Common myeloid progenitor, CD34-positive (primary cell): ENCODE measurements around the gene KCNJ18.
"Not testable (repeated sequence)": the region's sequence is repeated elsewhere in the genome, so short reads cannot be mapped to it uniquely, and the experiment has no call there.

Experiments used
- CTCF ChIA-PET: fragments of 350-600 bp; sonication (Branson Sonifier 250); formaldehyde crosslinking; loops from one replicate; lab custom pipeline; 2021; ENCODE audit warnings: antibody characterized with exemption; lab: Charles Lee
- POLR2A ChIA-PET: fragments of 350-600 bp; sonication (Branson Sonifier 250); formaldehyde crosslinking; loops from one replicate; lab custom pipeline; 2021; ENCODE audit warnings: antibody characterized with exemption; lab: Charles Lee
- DNase-seq, 3 donors: peaks; one replicate each; pipeline versions ENCODE4 v3.0.0 to v3.0.0-alpha.2; 2013
- H3K27ac ChIP-seq, 2 experiments: 1 replicate in 1 of 2; 2 replicates in 1 of 2; pipeline ENCODE4 v1.7.0; 2013; ENCODE audit warnings: inconsistent platforms in 2 of 2, low read length in 2 of 2, mild to moderate bottlenecking in 2 of 2, low read depth in 1 of 2, moderate library complexity in 1 of 2; ENCODE audit not compliant: severe bottlenecking in 2 of 2, insufficient read depth in 1 of 2, poor library complexity in 1 of 2
- H3K27me3 ChIP-seq, 5 experiments: replicated peaks in 2 of 5; 1 replicate in 3 of 5; 2 replicates in 2 of 5; pipeline versions ENCODE4 v1.6.1 to v1.7.0; 2013; ENCODE audit warnings: low read length in 4 of 5, mild to moderate bottlenecking in 2 of 5, moderate library complexity in 2 of 5, inconsistent platforms in 1 of 5; ENCODE audit not compliant: insufficient read depth in 5 of 5, control insufficient read depth in 4 of 5
- H3K36me3 ChIP-seq, 4 experiments: 1 replicate in 2 of 4; 2 replicates in 2 of 4; pipeline versions ENCODE4 v1.6.1 to v1.7.0; 2013; ENCODE audit warnings: low read length in 3 of 4, control low read depth in 1 of 4, mild to moderate bottlenecking in 1 of 4; ENCODE audit not compliant: control insufficient read depth in 4 of 4, insufficient read depth in 4 of 4
- H3K4me1 ChIP-seq, 4 experiments: 1 replicate in 3 of 4; 2 replicates in 1 of 4; pipeline versions ENCODE4 v1.6.1 to v1.7.1; 2013; ENCODE audit warnings: low read length in 3 of 4, mild to moderate bottlenecking in 3 of 4, control low read depth in 1 of 4, inconsistent platforms in 1 of 4, moderate library complexity in 1 of 4; ENCODE audit not compliant: control insufficient read depth in 4 of 4, insufficient read depth in 4 of 4; ENCODE audit errors: control extremely low read depth in 1 of 4
- H3K4me3 ChIP-seq, 7 experiments: 1 replicate in 4 of 7; 2 replicates in 3 of 7; pipeline versions ENCODE4 v1.5.1 to v1.7.0; 2013; ENCODE audit warnings: mild to moderate bottlenecking in 7 of 7, low read length in 6 of 7, moderate library complexity in 6 of 7, inconsistent platforms in 2 of 7, low read depth in 2 of 7, control low read depth in 1 of 7; ENCODE audit not compliant: insufficient read depth in 4 of 7, control insufficient read depth in 1 of 7; ENCODE audit errors: extremely low read depth in 1 of 7
- H3K9me3 ChIP-seq, 5 experiments: 1 replicate in 4 of 5; 2 replicates in 1 of 5; pipeline versions ENCODE4 v1.6.1 to v1.7.1; 2013; ENCODE audit warnings: low read length in 4 of 5, mild to moderate bottlenecking in 2 of 5, inconsistent platforms in 1 of 5, low read depth in 1 of 5, moderate library complexity in 1 of 5; ENCODE audit not compliant: control insufficient read depth in 4 of 5, insufficient read depth in 2 of 5; ENCODE audit errors: control extremely low read depth in 1 of 5
- WGBS: methylation state at CpG from one replicate; pipeline ENCODE4 v1.1.5; 2013; ENCODE audit not compliant: insufficient coverage; 5-methylcytosine and 5-hydroxymethylcytosine counted together

KCNJ18 gene

DNA sequence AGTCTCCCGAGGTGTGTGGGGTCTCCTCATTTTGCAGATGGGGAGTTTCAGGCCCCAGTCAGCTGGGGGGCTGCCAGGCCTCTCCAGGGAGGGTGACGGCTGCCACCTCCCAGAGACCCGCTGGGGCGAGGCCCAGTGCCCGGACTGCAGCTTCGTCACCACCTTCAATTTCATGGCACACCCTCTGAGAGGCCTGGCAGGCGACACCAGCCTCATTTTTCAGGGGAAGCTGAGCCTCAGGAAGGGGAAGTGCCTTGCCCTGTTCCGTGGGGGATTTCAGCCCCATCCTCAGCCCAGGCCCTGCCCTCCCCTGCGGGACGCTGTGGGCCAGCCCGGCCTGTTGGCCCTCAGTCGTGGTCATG lies 362 bp downstream of the KCNJ18 start:
- 75% methylated on average over 5 of the region's 12 CpGs for WGBS
- POLR2A ChIA-PET, H3K9me3 ChIP-seq: not testable (repeated sequence)

DNA sequence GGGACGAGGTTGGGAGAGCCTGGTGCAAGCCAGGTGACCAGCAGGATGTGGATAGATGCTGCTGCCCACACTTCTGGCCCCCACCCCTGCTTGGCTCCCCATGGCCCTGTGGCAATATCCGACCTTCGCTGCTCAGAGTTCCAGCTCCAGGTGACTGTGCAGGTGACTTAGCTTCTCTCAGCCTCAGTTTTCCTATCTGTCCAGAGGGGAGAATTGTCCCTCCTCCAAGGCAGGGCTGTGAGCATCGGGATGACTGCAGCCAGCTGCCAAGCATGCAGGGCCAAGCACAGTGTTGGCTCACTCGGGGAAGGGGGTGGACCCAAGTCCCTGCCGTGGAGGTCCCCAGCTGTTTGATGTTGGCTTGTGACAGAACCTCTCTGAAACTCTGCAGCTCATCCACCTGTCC lies 1.1 kb downstream of the KCNJ18 start:
- CTCF ChIA-PET, H3K9me3 ChIP-seq, H3K27ac ChIP-seq, H3K4me3 ChIP-seq, H3K4me1 ChIP-seq, H3K36me3 ChIP-seq, DNase-seq, POLR2A ChIA-PET, H3K27me3 ChIP-seq: not testable (repeated sequence)
- WGBS, result 59% methylated on average over 4 of the region's 6 CpGs

More for the DNA sequence above, 362 bp downstream of the KCNJ18 start:
- DNase-seq, H3K36me3 ChIP-seq, H3K4me3 ChIP-seq, H3K27me3 ChIP-seq, H3K4me1 ChIP-seq, CTCF ChIA-PET, H3K27ac ChIP-seq: not testable (repeated sequence)

DNA sequence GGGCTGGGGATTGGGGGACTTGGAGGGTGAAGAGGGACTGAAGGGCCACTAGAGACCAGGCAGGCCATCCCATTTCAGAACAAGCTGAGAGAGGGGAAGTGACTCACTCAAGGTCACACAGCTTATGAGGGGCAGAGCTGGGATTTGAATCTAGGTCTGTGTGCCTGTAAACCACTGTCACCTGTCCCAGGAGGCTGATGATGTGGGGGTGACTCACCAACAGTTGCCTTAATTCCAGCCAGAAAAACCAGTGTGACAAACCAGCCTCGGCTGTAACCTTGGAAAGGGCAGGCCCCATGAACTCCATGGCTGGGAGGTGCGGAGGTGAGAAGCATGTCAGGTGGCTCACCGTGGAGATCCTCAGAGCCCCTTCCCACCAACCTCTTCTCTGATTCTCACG lies 1.6 kb downstream of the KCNJ18 start:
- H3K27ac ChIP-seq, CTCF ChIA-PET, H3K4me3 ChIP-seq, POLR2A ChIA-PET, H3K9me3 ChIP-seq, H3K27me3 ChIP-seq, DNase-seq, H3K36me3 ChIP-seq, H3K4me1 ChIP-seq: not testable (repeated sequence)
- no CpG with 5 or more reads among the region's 4 CpGs for WGBS

DNA sequence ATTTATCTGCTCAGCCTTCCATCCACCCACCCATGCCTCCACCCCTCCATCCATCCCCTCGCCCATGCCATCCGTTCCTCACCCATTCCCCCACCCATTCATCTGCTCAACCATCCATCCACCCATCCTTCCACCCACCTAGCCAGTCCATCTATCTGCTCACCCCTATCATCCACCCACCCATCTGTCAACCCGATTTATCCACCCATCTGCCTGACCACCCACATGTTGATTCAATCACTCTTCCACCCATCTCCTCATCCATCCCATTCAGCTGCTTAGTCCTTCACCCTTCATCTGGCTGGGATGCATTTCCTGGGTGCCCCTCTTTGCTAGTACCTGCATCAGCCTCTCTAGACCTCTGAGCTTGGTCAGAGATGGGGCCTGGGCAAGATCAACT lies 3.9 kb downstream of the KCNJ18 start:
- H3K4me3 ChIP-seq, H3K36me3 ChIP-seq, H3K9me3 ChIP-seq, POLR2A ChIA-PET, H3K27me3 ChIP-seq, H3K27ac ChIP-seq, H3K4me1 ChIP-seq, DNase-seq, CTCF ChIA-PET: not testable (repeated sequence)
- WGBS, result 93% methylated on average over 1 of the region's 3 CpGs

DNA sequence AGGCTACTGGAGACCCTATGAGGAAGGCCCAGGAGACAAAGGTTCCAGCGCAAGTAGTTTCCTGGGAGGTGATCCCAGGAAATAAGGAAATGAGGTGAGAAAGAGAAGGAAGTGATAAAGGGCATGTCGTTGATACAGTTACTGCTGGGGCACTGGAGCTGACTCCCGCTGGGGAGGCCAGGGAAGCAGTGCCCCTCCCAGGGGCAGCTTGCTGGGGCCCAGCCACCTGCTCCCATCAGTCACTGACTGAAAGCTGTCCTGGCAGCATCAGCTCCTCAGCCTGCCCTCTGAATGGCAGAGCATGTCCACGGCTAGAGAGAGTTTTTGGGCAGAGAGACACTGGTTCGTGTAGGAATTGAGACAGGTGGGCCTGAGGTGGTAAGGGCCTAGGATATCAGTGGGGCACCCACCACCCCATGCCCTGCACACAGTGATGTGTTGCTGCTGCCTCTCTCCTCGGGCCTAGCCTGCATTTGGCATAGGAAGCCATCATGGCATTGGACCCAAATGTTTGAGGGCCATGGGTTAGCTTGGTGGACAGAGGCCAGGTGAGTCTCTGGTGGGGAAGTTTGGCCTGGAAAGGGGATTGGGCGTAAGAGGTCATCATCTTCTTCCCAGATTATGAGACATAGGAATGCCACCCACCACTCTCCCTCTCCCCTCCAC lies 4.7 kb downstream of the KCNJ18 start:
- H3K36me3 ChIP-seq, POLR2A ChIA-PET, CTCF ChIA-PET, H3K27ac ChIP-seq, H3K9me3 ChIP-seq, DNase-seq, H3K4me3 ChIP-seq, H3K27me3 ChIP-seq, H3K4me1 ChIP-seq: not testable (repeated sequence)
- 67% methylated on average over 3 of the region's 7 CpGs for WGBS

DNA sequence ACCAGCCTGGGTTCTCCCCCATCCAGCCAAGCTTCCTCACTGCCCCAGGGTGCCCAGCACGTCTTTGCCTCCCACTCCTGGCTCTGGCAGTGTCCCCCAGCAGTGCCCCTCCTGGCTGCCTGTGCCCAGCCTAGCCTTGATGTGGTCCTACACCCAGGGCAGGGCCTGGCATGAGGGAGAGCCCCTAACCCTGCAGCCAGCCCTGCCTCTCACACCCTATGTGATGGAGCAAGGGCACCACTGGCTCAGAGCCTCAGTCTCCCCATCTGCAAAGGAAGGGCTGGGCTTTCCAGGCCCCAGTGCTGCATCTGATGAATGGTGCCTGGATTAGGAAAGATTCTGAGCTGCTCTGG lies 5.2 kb downstream of the KCNJ18 start:
- CTCF ChIA-PET, H3K4me3 ChIP-seq, POLR2A ChIA-PET, H3K36me3 ChIP-seq, H3K9me3 ChIP-seq, H3K27me3 ChIP-seq, H3K4me1 ChIP-seq, H3K27ac ChIP-seq, DNase-seq: not testable (repeated sequence)
- WGBS, result 50% methylated on average over 1 of the region's 1 CpG

DNA sequence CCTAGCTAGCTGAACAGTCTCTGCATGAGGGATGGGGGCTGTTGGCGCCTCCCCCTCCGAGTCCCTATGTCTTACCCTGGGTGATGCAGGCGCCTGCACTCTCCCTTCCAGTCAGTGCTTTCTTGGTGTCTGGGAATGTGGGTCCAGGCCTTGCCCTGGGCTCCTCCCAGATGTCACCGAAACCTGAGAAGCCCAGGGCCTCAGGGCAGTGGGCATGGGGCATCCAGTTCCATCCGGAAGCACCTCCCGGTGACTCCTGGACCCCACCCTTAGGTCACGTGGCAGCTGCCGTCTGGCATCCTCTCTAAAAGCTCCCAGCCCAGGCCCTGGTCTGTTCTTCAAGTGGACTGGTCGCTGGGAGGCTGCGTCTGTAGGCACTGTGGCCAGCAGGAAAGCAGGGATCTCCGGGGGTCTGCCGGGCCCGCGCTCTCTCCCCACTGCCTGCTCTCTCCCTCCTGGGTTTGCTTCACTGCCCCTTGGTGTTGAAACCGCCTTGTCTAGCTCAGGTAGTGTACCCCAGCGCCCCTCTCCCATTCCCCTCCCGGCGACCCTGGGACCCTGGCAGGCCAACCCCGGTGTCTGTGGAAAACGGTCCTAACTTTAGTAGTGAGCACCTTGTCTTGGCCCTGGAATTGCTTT lies 6.2 kb downstream of the KCNJ18 start:
- WGBS, result 89% methylated on average over 4 of the region's 20 CpGs

More for the DNA sequence above, 6.2 kb downstream of the KCNJ18 start:
- H3K9me3 ChIP-seq, H3K36me3 ChIP-seq, H3K27me3 ChIP-seq, H3K4me1 ChIP-seq, POLR2A ChIA-PET, CTCF ChIA-PET, H3K4me3 ChIP-seq, DNase-seq, H3K27ac ChIP-seq: not testable (repeated sequence)
